HG02840 (cell line): ENCODE data around the gene ARHGEF28.

ENCODE experiments used
- ATAC-seq: cut with Tn5 transposase; IDR thresholded peaks from one replicate; pipeline ENCODE4 v1.9.1; 2021; ENCODE audit warnings: mild to moderate bottlenecking, moderate library complexity, moderate number of reproducible peaks; ENCODE audit not compliant: unreplicated experiment, low FRiP score

Gene ARHGEF28

GRCh38 chr5:73654171-73654811, 28.3 kb downstream of the ARHGEF28 start:
- peak; percentile 54 for ATAC-seq

- no peak for ATAC-seq
Measured at GRCh38 chr5:73654819-73655318, 28.9 kb downstream of the ARHGEF28 start.

- no peak for ATAC-seq
Measured at GRCh38 chr5:73655521-73656160, 29.6 kb downstream of the ARHGEF28 start.

- ATAC-seq, result no peak
Measured at GRCh38 chr5:73661753-73662152, 35.8 kb downstream of the ARHGEF28 start.

GRCh38 chr5:73663161-73663859, 37.3 kb downstream of the ARHGEF28 start:
- ATAC-seq, result no peak

GRCh38 chr5:73663860-73664240, 37.9 kb downstream of the ARHGEF28 start:
- no peak for ATAC-seq

- no peak for ATAC-seq
Measured at GRCh38 chr5:73664796-73665195, 38.8 kb downstream of the ARHGEF28 start.

- no peak for ATAC-seq
Measured at GRCh38 chr5:73666891-73667290, 40.9 kb downstream of the ARHGEF28 start.

- ATAC-seq, result no peak
Measured at GRCh38 chr5:73668017-73668416, 42.0 kb downstream of the ARHGEF28 start.

- ATAC-seq, result no peak
Measured at GRCh38 chr5:73668486-73669111, 42.6 kb downstream of the ARHGEF28 start.

- ATAC-seq, result no peak
Measured at GRCh38 chr5:73670731-73671130, 44.7 kb downstream of the ARHGEF28 start.

- ATAC-seq, result no peak
Measured at GRCh38 chr5:73672132-73672531, 46.1 kb downstream of the ARHGEF28 start.

GRCh38 chr5:73673161-73673591, 47.2 kb downstream of the ARHGEF28 start:
- no peak for ATAC-seq

- ATAC-seq, result no peak
Measured at GRCh38 chr5:73674669-73675004, 48.6 kb downstream of the ARHGEF28 start.

- ATAC-seq, result no peak
Measured at GRCh38 chr5:73678322-73678740, 52.3 kb downstream of the ARHGEF28 start.

GRCh38 chr5:73678807-73679206, 52.8 kb downstream of the ARHGEF28 start:
- ATAC-seq, result no peak

GRCh38 chr5:73682176-73682575, 56.2 kb downstream of the ARHGEF28 start:
- ATAC-seq, result no peak

GRCh38 chr5:73684691-73685090, 58.7 kb downstream of the ARHGEF28 start:
- ATAC-seq, result no peak

GRCh38 chr5:73686912-73687311, 60.9 kb downstream of the ARHGEF28 start:
- ATAC-seq, result no peak

- peak; percentile 55 for ATAC-seq
Measured at GRCh38 chr5:73687357-73687756, 61.4 kb downstream of the ARHGEF28 start.

GRCh38 chr5:73690015-73690414, 64.0 kb downstream of the ARHGEF28 start:
- ATAC-seq, result no peak
